AG10803 (cell line): Measurements from ENCODE around the gene CLK3.

Experiments used
- DNase-seq: peaks from one replicate; pipeline ENCODE4 v3.0.0; 2010; ENCODE audit warnings: low read depth
- H3K4me3 ChIP-seq: 2 replicates; pipeline ENCODE4 v1.5.1; 2011; ENCODE audit warnings: mild to moderate bottlenecking, low read length, control low read depth
- CTCF ChIP-seq: conservative IDR thresholded peaks from 2 replicates; pipeline ENCODE4 v1.5.1; 2011; ENCODE audit warnings: mild to moderate bottlenecking, low read length, control low read depth, inconsistent platforms

Gene CLK3

GRCh38 chr15:74643665-74644204 lies 28.1 kb downstream of the CLK3 start:
- no peak overlapping the region for H3K4me3 ChIP-seq
- TF ChIP-seq CTCF: no peak

GRCh38 chr15:74646480-74646879 lies 30.8 kb downstream of the CLK3 start:
- DNase-seq: no peak
- TF ChIP-seq CTCF: no peak
- H3K4me3 ChIP-seq: no peak overlapping the region

More at GRCh38 chr15:74643665-74644204, 28.1 kb downstream of the CLK3 start:
- DNase-seq: no peak

GRCh38 chr15:74648051-74648842 lies 32.6 kb downstream of the CLK3 start:
- DNase-seq: no peak
- no peak overlapping the region for H3K4me3 ChIP-seq
- no peak for TF ChIP-seq CTCF

- DNase-seq: peak; percentile 67
- TF ChIP-seq CTCF: no peak
- no peak overlapping the region for H3K4me3 ChIP-seq
Observed at GRCh38 chr15:74651242-74651741, 35.7 kb downstream of the CLK3 start.

- DNase-seq: peak; percentile 95
- no peak overlapping the region for H3K4me3 ChIP-seq
- TF ChIP-seq CTCF: no peak
Observed at GRCh38 chr15:74653426-74654102, 37.9 kb downstream of the CLK3 start.

- no peak for TF ChIP-seq CTCF
- peak; percentile 59 for DNase-seq
Observed at GRCh38 chr15:74655424-74655823, 39.8 kb downstream of the CLK3 start.

More at GRCh38 chr15:74655424-74655823, 39.8 kb downstream of the CLK3 start:
- H3K4me3 ChIP-seq: no peak overlapping the region
